ENCODE data around the gene PAXX.

The PAXX gene

GRCh38 chr9:136983656-136984314, 8.4 kb upstream of the PAXX start:
- POLR2A ChIA-PET = no interaction called here
- no peak for DNase-seq (ENCODE audit: low read depth, low spot score)
- TF ChIP-seq CTCF (IDR thresholded peaks at IDR 0.05; ENCODE audit: insufficient read depth, low read length, missing control alignments) = no peak
- CTCF ChIA-PET = no interaction called here
- no peak overlapping the region for H3K4me3 ChIP-seq (ENCODE audit: low read depth, low read length)

- H3K4me3 ChIP-seq (ENCODE audit: low read depth, low read length) = no peak overlapping the region
- TF ChIP-seq CTCF (IDR thresholded peaks at IDR 0.05; ENCODE audit: insufficient read depth, low read length, missing control alignments) = no peak
- DNase-seq (ENCODE audit: low read depth, low spot score) = no peak
- CTCF ChIA-PET = no interaction called here
- POLR2A ChIA-PET = no interaction called here
Observed at GRCh38 chr9:136984464-136985026, 7.7 kb upstream of the PAXX start.

GRCh38 chr9:136985027-136985602, 7.1 kb upstream of the PAXX start:
- no peak for TF ChIP-seq CTCF (IDR thresholded peaks at IDR 0.05; ENCODE audit: insufficient read depth, low read length, missing control alignments)
- ChIA-PET POLR2A (no interaction called here), CTCF (no interaction called here)
- no peak overlapping the region for H3K4me3 ChIP-seq (ENCODE audit: low read depth, low read length)
- DNase-seq (ENCODE audit: low read depth, low spot score) = no peak

- TF ChIP-seq CTCF (IDR thresholded peaks at IDR 0.05; ENCODE audit: insufficient read depth, low read length, missing control alignments) = no peak
- ChIA-PET POLR2A (no interaction called here), CTCF (no interaction called here)
- no peak overlapping the region for H3K4me3 ChIP-seq (ENCODE audit: low read depth, low read length)
- DNase-seq (ENCODE audit: low read depth, low spot score) = no peak
Observed at GRCh38 chr9:136985853-136986252, 6.4 kb upstream of the PAXX start.

GRCh38 chr9:136988872-136989271, 3.4 kb upstream of the PAXX start:
- H3K4me3 ChIP-seq (ENCODE audit: low read depth, low read length) = no peak overlapping the region
- no peak for DNase-seq (ENCODE audit: low read depth, low spot score)
- no peak for TF ChIP-seq CTCF (IDR thresholded peaks at IDR 0.05; ENCODE audit: insufficient read depth, low read length, missing control alignments)
- ChIA-PET POLR2A (no interaction called here), CTCF (interaction anchor here (1.1 kb wide), 1 partner anchor 41 kb away, joined by 3 read pairs; no protein-coding TSS in a partner anchor)

GRCh38 chr9:136990242-136990911, 1.8 kb upstream of the PAXX start:
- POLR2A ChIA-PET = no interaction called here
- no peak overlapping the region for H3K4me3 ChIP-seq (ENCODE audit: low read depth, low read length)
- DNase-seq (ENCODE audit: low read depth, low spot score) = no peak
- CTCF ChIA-PET = interaction anchor here (0.7 to 4.9 kb wide), 2 partner anchors 39 to 42 kb away, joined by 3 to 34 read pairs; no protein-coding TSS in a partner anchor
- no peak for TF ChIP-seq CTCF (IDR thresholded peaks at IDR 0.05; ENCODE audit: insufficient read depth, low read length, missing control alignments)

Data from AG04449 (cell line).